HepG2 (cell line): ENCODE results near the gene BCLAF1. TPM values are rescaled to one million over a fixed set of nuclear protein-coding genes. Genes with fewer than 3 reads are reported as not detected.
A peak's percentile ranks its signal among the peaks of the same experiment; 100 is the strongest.

Source experiments
- ATM ChIP-seq: fragments of 450-650 bp; IDR thresholded peaks from 2 replicates; pipeline ENCODE4 v1.7.1; 2017; ENCODE audit warnings: mild to moderate bottlenecking, borderline replicate concordance
- CHD4 ChIP-seq: fragments of 200-600 bp; sonication (generic); IDR thresholded peaks from 2 replicates; pipeline ENCODE4 v1.7.0; 2017; ENCODE audit warnings: mild to moderate bottlenecking, low read length, borderline replicate concordance
- HNF4A ChIP-seq: sonication (generic); formaldehyde crosslinking; IDR thresholded peaks from 2 replicates; pipeline ENCODE4 v1.4.0; 2020; ENCODE audit warnings: missing genetic modification reagents
- MATR3 ChIP-seq: sonication (generic); formaldehyde crosslinking; IDR thresholded peaks from 2 replicates; pipeline ENCODE4 v1.4.0; 2020; ENCODE audit warnings: missing genetic modification reagents
- RBM22 ChIP-seq: fragments of 200-400 bp; formaldehyde crosslinking; optimal IDR thresholded peaks from 2 replicates; pipeline ENCODE3; 2017; ENCODE audit warnings: mild to moderate bottlenecking, low read length, moderate library complexity
- SIN3B ChIP-seq: fragments of 150-350 bp; IDR thresholded peaks from 2 replicates; pipeline ENCODE4 v1.6.1; 2014; ENCODE audit warnings: low read length
- SRF ChIP-seq: IDR thresholded peaks from 2 replicates; pipeline ENCODE4 v1.6.1; 2011; ENCODE audit warnings: mild to moderate bottlenecking, low read depth, low read length, moderate library complexity
- TBX2 ChIP-seq: sonication (generic); formaldehyde crosslinking; IDR thresholded peaks from 2 replicates; pipeline ENCODE4 v1.5.0; 2020; ENCODE audit warnings: missing genetic modification reagents, mild to moderate bottlenecking, borderline replicate concordance
- ZEB1 ChIP-seq: IDR thresholded peaks from 2 replicates; pipeline ENCODE4 v1.6.1; 2012; ENCODE audit warnings: mild to moderate bottlenecking, low read depth, inconsistent platforms; ENCODE audit not compliant: insufficient replicate concordance
- ZNF607 ChIP-seq: sonication (generic); formaldehyde crosslinking; IDR thresholded peaks from 2 replicates; pipeline ENCODE4 v1.5.1; 2020; ENCODE audit warnings: missing genetic modification reagents, mild to moderate bottlenecking, borderline replicate concordance
- polyA plus RNA-seq, 8 experiments: library from polyadenylated mRNA; depleted of rRNA in 3 of 8; stranded (reverse) in 7 of 8; unstranded in 1 of 8; fragments of >200 nt; fragmentation: Illumina TruSeq in 4 of 8; extraction: Trizol in 4 of 8; gene quantifications; 2 replicates each; pipeline versions ENCODE4 v1.2.1 to v1.2.3, GENCODE V29; 2011 to 2016; ENCODE audit warnings: low read depth in 4 of 8, missing spikeins in 1 of 8, mixed read lengths in 1 of 8; ENCODE audit not compliant: insufficient read depth in 1 of 8
- total RNA-seq, 5 experiments: library from RNA; depleted of rRNA; stranded (reverse); fragments of >200 nt; fragmentation: Illumina TruSeq; extraction: Trizol; gene quantifications; 2 replicates each; pipeline ENCODE4 v1.2.3, GENCODE V29; 2016; ENCODE audit warnings: low read depth in 1 of 5
- TF ChIP-seq, protein P1 (sequence below): IDR thresholded peaks from 2 replicates; pipeline ENCODE4 v1.6.1; 2012; ENCODE audit warnings: low read length, improper control_type of control experiment
- TF ChIP-seq, protein P2 (sequence below): sonication (generic); formaldehyde crosslinking; conservative IDR thresholded peaks from 2 replicates; pipeline ENCODE4 v1.4.0; 2020; ENCODE audit warnings: missing genetic modification reagents
- TF ChIP-seq, protein P3 (sequence below): IDR thresholded peaks from 2 replicates; pipeline ENCODE4 v1.6.1; 2016; ENCODE audit warnings: missing biosample characterization, missing genetic modification reagents, low read depth
- TF ChIP-seq, protein P4 (sequence below): sonication (generic); formaldehyde crosslinking; IDR thresholded peaks from 2 replicates; pipeline ENCODE4 v1.9.0; 2021; ENCODE audit warnings: missing genetic modification reagents, mild to moderate bottlenecking, borderline replicate concordance
- TF ChIP-seq, protein P5 (sequence below): sonication (generic); formaldehyde crosslinking; IDR thresholded peaks from 2 replicates; pipeline ENCODE4 v1.8.0; 2022; ENCODE audit warnings: mild to moderate bottlenecking, missing genetic modification reagents, moderate library complexity
- TF ChIP-seq, protein P6 (sequence below): sonication (generic); formaldehyde crosslinking; IDR thresholded peaks from 2 replicates; pipeline ENCODE4 v1.4.0; 2020; ENCODE audit warnings: mild to moderate bottlenecking, missing genetic modification reagents
- TF ChIP-seq, protein P7 (sequence below): sonication (generic); formaldehyde crosslinking; IDR thresholded peaks from 2 replicates; pipeline ENCODE4 v1.4.0; 2020; ENCODE audit warnings: low read depth, mild to moderate bottlenecking, missing genetic modification reagents

The BCLAF1 gene
- total and polyA plus RNA-seq, 2 of the 13 experiments (the other 11 are each of a cell fraction or from before 2014, with no cell fraction given): 55.3 to 292 TPM

DNA sequence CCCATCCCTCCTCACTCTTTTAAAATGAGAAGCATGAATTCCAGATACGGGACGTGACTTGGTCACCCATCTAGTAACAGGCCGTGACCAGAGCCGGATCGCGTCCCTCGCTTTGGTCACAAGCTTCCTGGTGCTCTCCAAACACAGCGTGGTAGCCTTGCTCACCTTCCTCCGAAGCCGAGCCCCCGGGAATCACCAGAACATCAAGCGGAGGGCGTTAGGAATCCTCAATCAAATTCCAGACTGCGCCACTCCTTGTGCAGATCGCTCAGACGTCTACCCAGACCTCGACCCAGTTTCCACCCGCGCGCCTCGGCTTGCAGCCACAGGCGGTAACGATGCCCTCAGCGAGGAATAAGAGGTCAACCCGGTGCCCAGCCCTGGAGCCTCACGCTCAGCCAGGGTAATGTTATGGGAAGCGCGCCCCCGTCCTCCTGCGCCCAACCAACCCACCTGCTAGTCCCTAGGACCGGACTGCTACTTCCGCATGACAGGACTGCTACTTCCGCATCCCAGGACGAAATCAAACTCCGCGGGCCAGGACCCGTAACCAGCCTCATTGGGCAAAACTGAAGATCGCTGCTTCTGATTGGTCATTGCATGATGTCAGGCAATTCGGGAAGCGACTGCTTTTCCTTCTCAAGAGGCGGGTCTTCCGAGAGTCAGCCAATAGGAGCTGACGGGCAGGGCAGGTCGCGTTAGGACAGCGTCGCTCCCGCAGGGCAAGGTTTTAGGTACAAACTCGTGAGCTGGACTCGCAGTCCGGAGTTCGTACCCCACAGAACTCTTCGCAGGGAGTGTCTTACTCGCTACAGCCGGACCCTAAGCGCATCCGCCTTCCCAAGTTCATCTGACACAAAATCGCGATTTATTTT is 39.6 kb downstream of the BCLAF1 start, which contains the start of gene MTFR2 (continued):
- TF ChIP-seq, protein P1, sequence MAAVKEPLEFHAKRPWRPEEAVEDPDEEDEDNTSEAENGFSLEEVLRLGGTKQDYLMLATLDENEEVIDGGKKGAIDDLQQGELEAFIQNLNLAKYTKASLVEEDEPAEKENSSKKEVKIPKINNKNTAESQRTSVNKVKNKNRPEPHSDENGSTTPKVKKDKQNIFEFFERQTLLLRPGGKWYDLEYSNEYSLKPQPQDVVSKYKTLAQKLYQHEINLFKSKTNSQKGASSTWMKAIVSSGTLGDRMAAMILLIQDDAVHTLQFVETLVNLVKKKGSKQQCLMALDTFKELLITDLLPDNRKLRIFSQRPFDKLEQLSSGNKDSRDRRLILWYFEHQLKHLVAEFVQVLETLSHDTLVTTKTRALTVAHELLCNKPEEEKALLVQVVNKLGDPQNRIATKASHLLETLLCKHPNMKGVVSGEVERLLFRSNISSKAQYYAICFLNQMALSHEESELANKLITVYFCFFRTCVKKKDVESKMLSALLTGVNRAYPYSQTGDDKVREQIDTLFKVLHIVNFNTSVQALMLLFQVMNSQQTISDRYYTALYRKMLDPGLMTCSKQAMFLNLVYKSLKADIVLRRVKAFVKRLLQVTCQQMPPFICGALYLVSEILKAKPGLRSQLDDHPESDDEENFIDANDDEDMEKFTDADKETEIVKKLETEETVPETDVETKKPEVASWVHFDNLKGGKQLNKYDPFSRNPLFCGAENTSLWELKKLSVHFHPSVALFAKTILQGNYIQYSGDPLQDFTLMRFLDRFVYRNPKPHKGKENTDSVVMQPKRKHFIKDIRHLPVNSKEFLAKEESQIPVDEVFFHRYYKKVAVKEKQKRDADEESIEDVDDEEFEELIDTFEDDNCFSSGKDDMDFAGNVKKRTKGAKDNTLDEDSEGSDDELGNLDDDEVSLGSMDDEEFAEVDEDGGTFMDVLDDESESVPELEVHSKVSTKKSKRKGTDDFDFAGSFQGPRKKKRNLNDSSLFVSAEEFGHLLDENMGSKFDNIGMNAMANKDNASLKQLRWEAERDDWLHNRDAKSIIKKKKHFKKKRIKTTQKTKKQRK: no peak
- TF ChIP-seq ATM: no peak
- TF ChIP-seq, protein P2, sequence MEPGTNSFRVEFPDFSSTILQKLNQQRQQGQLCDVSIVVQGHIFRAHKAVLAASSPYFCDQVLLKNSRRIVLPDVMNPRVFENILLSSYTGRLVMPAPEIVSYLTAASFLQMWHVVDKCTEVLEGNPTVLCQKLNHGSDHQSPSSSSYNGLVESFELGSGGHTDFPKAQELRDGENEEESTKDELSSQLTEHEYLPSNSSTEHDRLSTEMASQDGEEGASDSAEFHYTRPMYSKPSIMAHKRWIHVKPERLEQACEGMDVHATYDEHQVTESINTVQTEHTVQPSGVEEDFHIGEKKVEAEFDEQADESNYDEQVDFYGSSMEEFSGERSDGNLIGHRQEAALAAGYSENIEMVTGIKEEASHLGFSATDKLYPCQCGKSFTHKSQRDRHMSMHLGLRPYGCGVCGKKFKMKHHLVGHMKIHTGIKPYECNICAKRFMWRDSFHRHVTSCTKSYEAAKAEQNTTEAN: 0 out of 2 replicates have a peak, but pooled peaks have one; percentile 13
- TF ChIP-seq ZNF607 (CRISPR knock-in tag): 0 out of 2 replicates have a peak, but pooled peaks have one; percentile 35
- TF ChIP-seq CHD4: no peak
- no peak for TF ChIP-seq ZEB1
- TF ChIP-seq, protein P3, sequence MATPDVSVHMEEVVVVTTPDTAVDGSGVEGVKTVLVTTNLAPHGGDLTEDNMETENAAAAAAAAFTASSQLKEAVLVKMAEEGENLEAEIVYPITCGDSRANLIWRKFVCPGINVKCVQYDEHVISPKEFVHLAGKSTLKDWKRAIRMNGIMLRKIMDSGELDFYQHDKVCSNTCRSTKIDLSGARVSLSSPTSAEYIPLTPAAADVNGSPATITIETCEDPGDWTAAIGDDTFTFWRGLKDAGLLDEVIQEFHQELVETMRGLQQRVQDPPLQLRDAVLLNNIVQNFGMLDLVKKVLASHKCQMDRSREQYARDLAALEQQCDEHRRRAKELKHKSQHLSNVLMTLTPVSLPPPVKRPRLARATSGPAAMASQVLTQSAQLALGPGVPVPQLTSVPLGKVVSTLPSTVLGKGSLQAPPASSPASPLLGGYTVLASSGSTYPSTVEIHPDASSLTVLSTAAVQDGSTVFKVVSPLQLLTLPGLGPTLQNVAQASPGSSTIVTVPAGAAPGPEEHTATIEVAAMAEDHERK (CRISPR knock-in tag): peak; percentile 63; the same call in 1 of the 2 replicates
- peak; percentile 99 for TF ChIP-seq SIN3B
- TF ChIP-seq, protein P4, sequence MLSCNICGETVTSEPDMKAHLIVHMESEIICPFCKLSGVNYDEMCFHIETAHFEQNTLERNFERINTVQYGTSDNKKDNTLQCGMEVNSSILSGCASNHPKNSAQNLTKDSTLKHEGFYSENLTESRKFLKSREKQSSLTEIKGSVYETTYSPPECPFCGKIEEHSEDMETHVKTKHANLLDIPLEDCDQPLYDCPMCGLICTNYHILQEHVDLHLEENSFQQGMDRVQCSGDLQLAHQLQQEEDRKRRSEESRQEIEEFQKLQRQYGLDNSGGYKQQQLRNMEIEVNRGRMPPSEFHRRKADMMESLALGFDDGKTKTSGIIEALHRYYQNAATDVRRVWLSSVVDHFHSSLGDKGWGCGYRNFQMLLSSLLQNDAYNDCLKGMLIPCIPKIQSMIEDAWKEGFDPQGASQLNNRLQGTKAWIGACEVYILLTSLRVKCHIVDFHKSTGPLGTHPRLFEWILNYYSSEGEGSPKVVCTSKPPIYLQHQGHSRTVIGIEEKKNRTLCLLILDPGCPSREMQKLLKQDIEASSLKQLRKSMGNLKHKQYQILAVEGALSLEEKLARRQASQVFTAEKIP (CRISPR knock-in tag): no peak
- TF ChIP-seq, protein P5, sequence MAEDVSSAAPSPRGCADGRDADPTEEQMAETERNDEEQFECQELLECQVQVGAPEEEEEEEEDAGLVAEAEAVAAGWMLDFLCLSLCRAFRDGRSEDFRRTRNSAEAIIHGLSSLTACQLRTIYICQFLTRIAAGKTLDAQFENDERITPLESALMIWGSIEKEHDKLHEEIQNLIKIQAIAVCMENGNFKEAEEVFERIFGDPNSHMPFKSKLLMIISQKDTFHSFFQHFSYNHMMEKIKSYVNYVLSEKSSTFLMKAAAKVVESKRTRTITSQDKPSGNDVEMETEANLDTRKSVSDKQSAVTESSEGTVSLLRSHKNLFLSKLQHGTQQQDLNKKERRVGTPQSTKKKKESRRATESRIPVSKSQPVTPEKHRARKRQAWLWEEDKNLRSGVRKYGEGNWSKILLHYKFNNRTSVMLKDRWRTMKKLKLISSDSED (CRISPR knock-in tag): 0 out of 2 replicates have a peak, but pooled peaks have one; percentile 47
- peak; percentile 80 for TF ChIP-seq SRF
- TF ChIP-seq, protein P6, sequence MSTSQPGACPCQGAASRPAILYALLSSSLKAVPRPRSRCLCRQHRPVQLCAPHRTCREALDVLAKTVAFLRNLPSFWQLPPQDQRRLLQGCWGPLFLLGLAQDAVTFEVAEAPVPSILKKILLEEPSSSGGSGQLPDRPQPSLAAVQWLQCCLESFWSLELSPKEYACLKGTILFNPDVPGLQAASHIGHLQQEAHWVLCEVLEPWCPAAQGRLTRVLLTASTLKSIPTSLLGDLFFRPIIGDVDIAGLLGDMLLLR: peak; percentile 73; the same call in 1 of the 2 replicates
- no peak for TF ChIP-seq MATR3 (CRISPR knock-in tag)
- TF ChIP-seq, protein P7, sequence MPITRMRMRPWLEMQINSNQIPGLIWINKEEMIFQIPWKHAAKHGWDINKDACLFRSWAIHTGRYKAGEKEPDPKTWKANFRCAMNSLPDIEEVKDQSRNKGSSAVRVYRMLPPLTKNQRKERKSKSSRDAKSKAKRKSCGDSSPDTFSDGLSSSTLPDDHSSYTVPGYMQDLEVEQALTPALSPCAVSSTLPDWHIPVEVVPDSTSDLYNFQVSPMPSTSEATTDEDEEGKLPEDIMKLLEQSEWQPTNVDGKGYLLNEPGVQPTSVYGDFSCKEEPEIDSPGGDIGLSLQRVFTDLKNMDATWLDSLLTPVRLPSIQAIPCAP (CRISPR knock-in tag): no peak
- TF ChIP-seq HNF4A (CRISPR knock-in tag): peak; percentile 89
- no peak for TF ChIP-seq RBM22
- peak; percentile 72 for TF ChIP-seq TBX2 (CRISPR knock-in tag)
